GM18909 (cell line): ENCODE data around the gene PJVK.
"Not testable (repeated sequence)": the region's sequence is repeated elsewhere in the genome, so short reads cannot be mapped to it uniquely, and the experiment has no call there.

ENCODE experiments used
- ATAC-seq: cut with Tn5 transposase; IDR thresholded peaks from one replicate; pipeline ENCODE4 v1.9.1; 2021; ENCODE audit warnings: mild to moderate bottlenecking; ENCODE audit not compliant: unreplicated experiment, poor library complexity

The PJVK gene, protein sequence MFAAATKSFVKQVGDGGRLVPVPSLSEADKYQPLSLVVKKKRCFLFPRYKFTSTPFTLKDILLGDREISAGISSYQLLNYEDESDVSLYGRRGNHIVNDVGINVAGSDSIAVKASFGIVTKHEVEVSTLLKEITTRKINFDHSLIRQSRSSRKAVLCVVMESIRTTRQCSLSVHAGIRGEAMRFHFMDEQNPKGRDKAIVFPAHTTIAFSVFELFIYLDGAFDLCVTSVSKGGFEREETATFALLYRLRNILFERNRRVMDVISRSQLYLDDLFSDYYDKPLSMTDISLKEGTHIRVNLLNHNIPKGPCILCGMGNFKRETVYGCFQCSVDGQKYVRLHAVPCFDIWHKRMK

DNA sequence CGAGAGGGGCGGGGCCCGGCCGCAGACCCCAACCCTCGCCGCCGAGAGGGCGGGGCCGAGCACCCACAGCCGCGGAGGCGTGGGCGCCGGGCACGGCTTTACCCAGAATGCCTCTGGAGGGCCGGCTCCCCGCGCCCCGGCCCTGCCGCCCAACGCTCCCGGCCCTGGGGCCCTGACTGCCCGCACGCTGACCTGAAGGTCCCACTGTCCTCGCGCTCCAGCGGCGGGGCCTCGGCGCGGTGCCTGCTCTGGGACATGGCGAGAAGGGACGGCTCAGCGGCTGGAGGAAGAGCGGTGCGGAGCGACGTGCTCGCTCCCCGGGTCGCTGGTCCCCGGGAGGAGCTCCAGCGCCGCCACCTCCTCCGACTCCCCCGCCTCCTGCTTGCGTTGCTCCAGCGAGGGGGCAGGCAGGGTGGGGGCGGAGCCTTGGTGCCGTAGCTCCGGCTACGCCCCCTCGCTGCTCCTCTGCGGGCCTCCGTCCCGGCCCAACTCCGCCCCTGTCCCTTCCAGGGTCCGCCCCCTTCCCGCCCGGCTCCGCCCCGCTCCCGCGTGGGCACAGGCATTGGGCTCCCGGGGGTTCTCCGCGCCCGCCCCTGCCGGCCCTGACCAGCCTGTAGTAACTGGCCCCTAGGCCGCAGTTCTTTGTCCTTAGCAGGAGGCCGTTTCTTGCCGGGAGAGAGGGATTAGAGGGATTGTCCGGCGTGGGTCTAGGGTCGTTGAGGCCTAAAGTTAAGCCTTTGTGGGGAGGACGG lies at the start of gene PJVK, which contains the start of gene PRKRA:
Gene PJVK (plus strand): TSS at position 605 of the 752 bp plus-strand sequence. CDS start 2,032 bp downstream, outside the sequence.
Gene PRKRA (minus strand): TSS at position 402 of the 752 bp plus-strand sequence. CDS start 145 bp downstream, at position 257.
- ATAC-seq = peak; percentile 86

DNA sequence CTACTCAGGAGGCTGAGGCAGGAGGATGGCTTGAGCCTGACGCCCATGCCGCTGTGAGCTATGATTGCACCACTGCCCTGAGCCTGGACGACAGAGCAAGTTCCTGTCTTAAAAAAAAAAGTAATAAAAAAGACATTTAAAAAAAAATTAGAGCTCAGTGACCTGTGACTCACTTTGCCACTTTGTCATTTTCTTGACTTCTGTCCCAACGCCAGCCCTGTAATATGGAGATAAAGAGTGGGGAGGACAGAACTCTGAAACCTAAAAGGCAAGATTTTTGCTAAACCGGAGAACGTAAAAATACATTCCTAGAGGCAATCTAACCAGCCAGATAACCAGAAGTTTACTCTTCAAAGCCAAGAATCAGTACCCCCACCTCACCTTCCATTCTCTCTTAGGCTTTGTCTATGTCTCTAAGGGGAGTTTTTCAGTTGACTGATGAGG lies 49.2 kb upstream of the PJVK start:
- ATAC-seq = no peak

DNA sequence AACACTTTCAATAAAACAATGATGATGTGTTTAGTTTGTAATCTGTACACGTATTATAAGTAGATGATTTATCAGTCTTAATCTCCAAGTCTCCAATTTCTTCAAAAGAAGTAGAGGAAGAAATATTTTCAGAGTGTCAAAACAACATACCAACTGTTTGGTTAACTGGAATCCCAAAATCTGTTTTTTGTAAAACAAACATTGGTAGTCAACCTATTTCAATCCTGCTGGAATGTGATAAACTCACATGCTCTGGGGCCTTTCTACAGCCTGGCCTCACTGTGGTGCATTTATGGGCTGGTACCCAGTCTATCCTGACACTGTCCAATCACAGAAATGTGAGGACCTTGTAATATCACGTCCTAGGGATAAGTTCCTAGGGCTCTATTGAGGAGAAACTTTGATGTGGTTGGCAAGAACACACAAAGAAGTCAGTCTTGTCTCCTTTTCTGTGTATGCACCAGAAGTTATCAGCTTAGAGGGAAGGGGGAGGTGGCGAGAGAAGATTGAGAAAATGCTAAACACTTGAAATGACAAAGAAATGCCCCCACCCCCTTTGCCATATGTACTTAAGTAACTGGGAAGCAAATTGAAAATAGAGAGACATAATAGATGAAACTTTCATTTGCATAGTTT lies 47.4 kb upstream of the PJVK start:
- ATAC-seq = peak; percentile 45

GRCh38 chr2:178404368-178404767 lies 46.8 kb upstream of the PJVK start:
- ATAC-seq = peak; percentile 100

DNA sequence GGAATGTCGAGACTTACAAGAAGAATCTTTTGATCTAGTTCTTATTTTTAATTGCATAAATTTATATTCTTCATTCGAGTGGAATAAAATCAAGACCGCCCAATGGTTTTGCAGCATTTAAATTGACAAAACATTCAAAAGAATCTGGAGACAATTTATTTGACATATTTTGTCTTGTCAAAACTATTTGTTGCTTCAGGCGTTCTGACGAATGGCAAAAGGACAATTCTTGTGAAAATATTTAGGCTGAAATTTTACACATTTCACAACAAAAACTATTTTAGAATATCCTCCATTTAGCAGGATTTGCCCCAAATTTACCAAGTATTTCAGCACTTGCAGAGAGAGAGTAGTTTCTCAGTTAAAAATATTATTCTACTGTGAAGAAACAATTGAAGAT lies 41.9 kb upstream of the PJVK start:
- no peak for ATAC-seq

DNA sequence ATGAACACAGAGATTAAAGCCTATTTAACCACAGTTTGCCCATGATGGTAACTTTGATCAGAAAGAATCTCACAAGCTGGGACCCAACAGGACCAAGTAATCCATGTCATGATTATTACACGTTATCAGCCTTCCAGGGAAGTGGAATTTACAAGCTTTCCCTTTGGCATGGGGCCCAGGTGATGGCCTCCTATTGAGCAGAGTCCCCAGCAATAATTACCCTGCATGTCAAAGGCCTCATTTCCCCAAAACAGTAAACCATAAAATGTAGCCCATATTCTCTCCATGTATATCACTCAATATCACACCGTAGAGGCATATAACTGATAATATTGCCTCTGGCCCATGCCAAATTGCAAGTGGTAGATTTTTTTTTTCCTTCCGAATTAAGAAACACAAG lies 39.1 kb upstream of the PJVK start:
- no peak for ATAC-seq

- ATAC-seq = not testable (repeated sequence)
These were observed 38.7 kb upstream of the PJVK start for GRCh38 chr2:178412453-178412852.

GRCh38 chr2:178413472-178414265 lies 37.5 kb upstream of the PJVK start:
- peak; percentile 84 for ATAC-seq

GRCh38 chr2:178414266-178415247 lies 36.6 kb upstream of the PJVK start:
- peak; percentile 86 for ATAC-seq

DNA sequence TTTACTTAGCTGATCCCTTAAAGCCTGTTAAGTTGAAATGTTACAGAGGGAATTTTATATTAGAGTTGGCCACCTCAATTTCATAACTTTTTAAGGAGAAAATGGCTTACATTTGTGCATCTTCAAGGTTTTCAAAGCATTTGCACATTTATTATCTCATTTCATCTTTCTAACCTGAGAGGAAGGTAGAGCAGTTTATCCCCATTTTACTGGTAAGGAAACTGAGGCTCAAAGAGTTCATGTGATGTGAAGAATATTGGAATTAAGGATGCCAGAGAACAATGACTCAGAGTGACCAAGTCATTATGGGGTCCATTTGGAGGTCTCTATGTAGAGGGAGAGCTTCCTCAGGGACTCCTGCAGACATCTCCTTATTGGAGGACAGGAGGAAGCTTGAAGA lies 35.2 kb upstream of the PJVK start:
- no peak for ATAC-seq

- ATAC-seq = no peak
These were observed 33.3 kb upstream of the PJVK start for GRCh38 chr2:178417916-178418315.

DNA sequence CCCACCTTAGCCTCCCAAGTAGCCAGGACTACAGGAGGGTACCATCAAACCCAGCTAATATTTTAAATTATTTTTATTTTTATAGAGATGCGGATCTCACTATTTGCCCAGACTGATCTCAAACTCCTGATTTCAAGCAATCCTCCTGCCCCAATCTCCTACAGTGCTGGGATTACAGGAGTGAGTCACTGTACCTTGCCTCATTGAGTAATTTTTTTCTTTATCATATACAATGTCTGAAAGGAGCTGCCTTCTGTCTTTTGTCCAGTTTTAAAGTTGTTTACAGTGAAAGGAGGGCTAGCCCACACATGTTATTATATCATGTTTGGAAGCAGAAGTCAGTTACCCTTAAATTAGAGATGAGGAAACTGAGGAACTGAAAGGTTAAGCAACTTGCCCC lies 32.8 kb upstream of the PJVK start:
- ATAC-seq = no peak

GRCh38 chr2:178419123-178419522 lies 32.1 kb upstream of the PJVK start:
- no peak for ATAC-seq

DNA sequence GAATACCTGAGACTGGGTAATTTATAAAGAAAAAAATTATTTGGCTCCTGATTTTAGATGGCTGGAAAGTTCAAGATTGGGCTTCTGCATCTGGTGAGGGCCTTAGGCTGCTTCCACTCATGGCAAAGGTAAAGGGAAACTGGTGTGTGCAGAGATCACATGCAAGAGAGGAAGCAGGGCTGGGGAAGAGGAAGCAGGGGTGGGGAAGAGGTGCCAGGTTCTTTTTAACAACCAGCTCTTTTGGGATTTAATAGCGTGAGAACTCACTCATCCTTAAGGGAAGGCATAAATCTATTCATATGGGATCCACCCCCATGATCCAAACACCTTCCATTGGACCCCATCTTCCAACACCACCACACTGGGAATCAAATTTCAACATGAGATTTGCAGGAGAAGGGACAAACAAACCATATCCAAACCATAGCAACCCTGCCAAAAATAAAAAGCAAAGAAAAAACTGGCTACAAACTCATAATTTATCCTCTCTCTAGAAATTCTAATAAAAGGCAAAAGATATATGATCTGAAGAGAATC lies 30.6 kb upstream of the PJVK start:
- ATAC-seq = no peak

- no peak for ATAC-seq
These were observed 29.1 kb upstream of the PJVK start for GRCh38 chr2:178422097-178422496.

DNA sequence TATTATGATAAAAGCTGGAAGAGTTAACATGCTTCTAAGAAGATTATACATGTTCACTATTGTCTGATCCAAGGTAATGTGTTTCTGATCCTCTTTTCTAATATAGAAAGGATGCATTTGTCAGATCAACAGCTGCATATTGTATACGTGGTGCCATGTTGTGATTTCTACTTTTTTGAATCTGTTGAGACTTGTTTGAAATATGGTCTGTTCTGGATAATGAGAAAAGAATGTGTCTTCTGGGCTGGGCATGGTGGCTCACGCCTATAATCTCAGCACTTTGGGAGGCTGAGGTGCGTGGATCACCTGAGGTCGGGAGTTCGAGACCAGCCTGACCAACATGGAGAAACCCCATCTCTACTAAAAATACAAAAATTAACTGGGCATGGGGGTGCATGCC lies 27.4 kb upstream of the PJVK start:
- not testable (repeated sequence) for ATAC-seq

DNA sequence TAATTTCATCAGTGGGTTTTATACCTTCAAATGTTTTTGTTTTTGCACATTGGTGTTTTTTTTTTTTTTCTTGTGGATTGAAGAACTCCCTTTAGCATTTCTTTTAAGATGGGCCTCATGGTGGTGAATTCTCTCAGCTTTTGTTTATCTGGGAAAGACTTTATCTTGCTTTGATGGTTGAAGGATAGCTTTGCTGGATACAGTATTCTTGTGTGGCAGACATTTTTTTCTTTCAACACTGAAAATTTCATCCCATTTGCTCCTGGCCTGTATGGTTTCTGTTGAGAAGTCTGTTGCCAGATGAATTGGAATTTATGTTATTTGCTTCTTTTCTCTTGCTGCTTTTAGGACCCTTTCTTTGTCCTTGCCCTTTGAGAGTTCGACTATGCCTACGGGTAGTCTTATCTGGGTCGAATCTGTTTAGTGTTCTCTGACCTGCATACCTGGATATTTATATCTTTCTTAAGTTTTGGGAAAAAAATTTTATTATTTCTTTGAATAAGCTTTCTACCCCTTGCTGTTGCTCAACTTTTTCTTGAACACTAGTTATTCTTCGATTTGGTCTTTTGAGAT lies 25.8 kb upstream of the PJVK start:
- no peak for ATAC-seq

DNA sequence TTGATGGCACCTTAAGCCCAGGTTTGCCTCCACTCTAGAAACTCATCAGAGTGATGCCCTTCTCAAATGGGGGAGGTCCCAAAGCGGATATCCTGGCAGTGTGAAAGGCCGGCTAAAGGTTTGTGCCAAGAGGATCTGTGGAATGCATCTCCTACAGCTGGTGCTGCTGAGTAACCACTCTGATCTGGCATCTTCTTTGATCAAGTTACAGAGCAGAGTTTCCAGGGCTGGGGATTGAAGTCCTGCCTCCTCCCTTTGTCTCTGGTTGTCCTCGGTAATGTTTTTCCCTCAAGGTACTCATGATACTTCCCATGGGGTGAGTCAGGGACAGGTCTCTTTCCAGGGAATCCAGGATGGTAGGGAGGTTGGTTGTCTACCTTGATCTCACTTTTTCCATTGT lies 24.8 kb upstream of the PJVK start:
- no peak for ATAC-seq
